ENCODE results near the gene BARD1. TPM values are rescaled to one million over a fixed set of nuclear protein-coding genes. Genes with fewer than 3 reads are reported as not detected.
"Not testable (repeated sequence)": the region's sequence is repeated elsewhere in the genome, so short reads cannot be mapped to it uniquely, and the experiment has no call there.

BARD1 gene
- total RNA-seq, 1 donor: 16.2 TPM

GRCh38 chr2:214772443-214773015 lies 37.0 kb downstream of the BARD1 start:
- DNase-seq (ENCODE audit: low read depth in 2 of 3, low spot score in 2 of 3): no peak

- no peak for DNase-seq (ENCODE audit: low read depth in 2 of 3, low spot score in 2 of 3)
These were observed 44.3 kb downstream of the BARD1 start for GRCh38 chr2:214765180-214765579.

GRCh38 chr2:214753455-214753854 lies 56.0 kb downstream of the BARD1 start:
- no peak for DNase-seq (ENCODE audit: low read depth in 2 of 3, low spot score in 2 of 3)

GRCh38 chr2:214750529-214750928 lies 59.0 kb downstream of the BARD1 start:
- no peak for DNase-seq (ENCODE audit: low read depth in 2 of 3, low spot score in 2 of 3)

- DNase-seq (ENCODE audit: low read depth in 2 of 3, low spot score in 2 of 3): no peak
These were observed 61.5 kb downstream of the BARD1 start for GRCh38 chr2:214747992-214748391.

GRCh38 chr2:214742119-214742518 lies 67.4 kb downstream of the BARD1 start:
- no peak for DNase-seq (ENCODE audit: low read depth in 2 of 3, low spot score in 2 of 3)

GRCh38 chr2:214740867-214741395 lies 68.6 kb downstream of the BARD1 start:
- no peak for DNase-seq (ENCODE audit: low read depth in 2 of 3, low spot score in 2 of 3)

GRCh38 chr2:214737188-214737587 lies 72.3 kb downstream of the BARD1 start:
- DNase-seq (ENCODE audit: low read depth in 2 of 3, low spot score in 2 of 3): no peak

GRCh38 chr2:214730800-214731407 lies 78.6 kb downstream of the BARD1 start:
- no peak for DNase-seq (ENCODE audit: low read depth in 2 of 3, low spot score in 2 of 3)

- no peak for DNase-seq (ENCODE audit: low read depth in 2 of 3, low spot score in 2 of 3)
These were observed 79.2 kb downstream of the BARD1 start for GRCh38 chr2:214730248-214730647.

- no peak for DNase-seq (ENCODE audit: low read depth in 2 of 3, low spot score in 2 of 3)
These were observed 84.7 kb downstream of the BARD1 start for GRCh38 chr2:214724741-214725140.

GRCh38 chr2:214717837-214718236 lies 91.6 kb downstream of the BARD1 start:
- not testable (repeated sequence) for DNase-seq (ENCODE audit: low read depth in 2 of 3, low spot score in 2 of 3)

GRCh38 chr2:214716811-214717560 lies 92.5 kb downstream of the BARD1 start:
- DNase-seq (ENCODE audit: low read depth in 2 of 3, low spot score in 2 of 3): no peak

- DNase-seq (ENCODE audit: low read depth in 2 of 3, low spot score in 2 of 3): no peak
These were observed 94.5 kb downstream of the BARD1 start for GRCh38 chr2:214715025-214715424.

GRCh38 chr2:214713080-214713830 lies 96.2 kb downstream of the BARD1 start:
- DNase-seq (ENCODE audit: low read depth in 2 of 3, low spot score in 2 of 3): no peak

- no peak for DNase-seq (ENCODE audit: low read depth in 2 of 3, low spot score in 2 of 3)
These were observed 98.8 kb downstream of the BARD1 start for GRCh38 chr2:214710729-214711128.

GRCh38 chr2:214706986-214707385 lies 102.5 kb downstream of the BARD1 start:
- no peak for DNase-seq (ENCODE audit: low read depth in 2 of 3, low spot score in 2 of 3)

- DNase-seq (ENCODE audit: low read depth in 2 of 3, low spot score in 2 of 3): no peak
These were observed 110.2 kb downstream of the BARD1 start for GRCh38 chr2:214699236-214699635.

- DNase-seq (ENCODE audit: low read depth in 2 of 3, low spot score in 2 of 3): no peak
These were observed 112.8 kb downstream of the BARD1 start for GRCh38 chr2:214696681-214697080.

GRCh38 chr2:214695789-214696188 lies 113.7 kb downstream of the BARD1 start:
- no peak for DNase-seq (ENCODE audit: low read depth in 2 of 3, low spot score in 2 of 3)

GRCh38 chr2:214683557-214683956 lies 125.9 kb downstream of the BARD1 start:
- DNase-seq (ENCODE audit: low read depth in 2 of 3, low spot score in 2 of 3): peak in 1 of 3 donors; percentile 3
